ENCODE measurements around the gene ALLC.

The ALLC gene

DNA sequence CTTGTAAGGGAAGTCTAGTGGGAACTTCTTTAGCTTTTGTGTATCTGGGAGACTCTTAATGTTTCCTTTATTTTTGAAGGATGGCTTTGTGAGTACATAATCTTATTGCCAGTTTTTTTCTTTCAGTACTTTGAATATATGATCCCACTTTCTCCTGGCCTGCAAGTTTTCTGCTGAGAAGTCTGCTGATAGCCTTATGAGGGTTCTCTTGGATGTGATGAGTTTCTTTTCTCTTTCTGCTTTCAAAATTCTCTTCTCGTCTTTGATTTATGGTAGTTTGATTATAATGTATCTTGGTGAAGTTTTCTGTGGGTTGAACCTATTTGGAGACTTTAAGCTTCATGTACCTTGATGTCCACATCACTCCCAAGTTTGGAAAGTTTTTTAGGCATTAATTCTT is 35.0 kb upstream of the ALLC start:
- TF ChIP-seq, protein P1, sequence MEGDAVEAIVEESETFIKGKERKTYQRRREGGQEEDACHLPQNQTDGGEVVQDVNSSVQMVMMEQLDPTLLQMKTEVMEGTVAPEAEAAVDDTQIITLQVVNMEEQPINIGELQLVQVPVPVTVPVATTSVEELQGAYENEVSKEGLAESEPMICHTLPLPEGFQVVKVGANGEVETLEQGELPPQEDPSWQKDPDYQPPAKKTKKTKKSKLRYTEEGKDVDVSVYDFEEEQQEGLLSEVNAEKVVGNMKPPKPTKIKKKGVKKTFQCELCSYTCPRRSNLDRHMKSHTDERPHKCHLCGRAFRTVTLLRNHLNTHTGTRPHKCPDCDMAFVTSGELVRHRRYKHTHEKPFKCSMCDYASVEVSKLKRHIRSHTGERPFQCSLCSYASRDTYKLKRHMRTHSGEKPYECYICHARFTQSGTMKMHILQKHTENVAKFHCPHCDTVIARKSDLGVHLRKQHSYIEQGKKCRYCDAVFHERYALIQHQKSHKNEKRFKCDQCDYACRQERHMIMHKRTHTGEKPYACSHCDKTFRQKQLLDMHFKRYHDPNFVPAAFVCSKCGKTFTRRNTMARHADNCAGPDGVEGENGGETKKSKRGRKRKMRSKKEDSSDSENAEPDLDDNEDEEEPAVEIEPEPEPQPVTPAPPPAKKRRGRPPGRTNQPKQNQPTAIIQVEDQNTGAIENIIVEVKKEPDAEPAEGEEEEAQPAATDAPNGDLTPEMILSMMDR (conservative IDR thresholded peaks at IDR 0.05), result no peak
- TF ChIP-seq ZFX (IDR thresholded peaks at IDR 0.05), result no peak
- H3K27ac ChIP-seq, result no peak overlapping the region

DNA sequence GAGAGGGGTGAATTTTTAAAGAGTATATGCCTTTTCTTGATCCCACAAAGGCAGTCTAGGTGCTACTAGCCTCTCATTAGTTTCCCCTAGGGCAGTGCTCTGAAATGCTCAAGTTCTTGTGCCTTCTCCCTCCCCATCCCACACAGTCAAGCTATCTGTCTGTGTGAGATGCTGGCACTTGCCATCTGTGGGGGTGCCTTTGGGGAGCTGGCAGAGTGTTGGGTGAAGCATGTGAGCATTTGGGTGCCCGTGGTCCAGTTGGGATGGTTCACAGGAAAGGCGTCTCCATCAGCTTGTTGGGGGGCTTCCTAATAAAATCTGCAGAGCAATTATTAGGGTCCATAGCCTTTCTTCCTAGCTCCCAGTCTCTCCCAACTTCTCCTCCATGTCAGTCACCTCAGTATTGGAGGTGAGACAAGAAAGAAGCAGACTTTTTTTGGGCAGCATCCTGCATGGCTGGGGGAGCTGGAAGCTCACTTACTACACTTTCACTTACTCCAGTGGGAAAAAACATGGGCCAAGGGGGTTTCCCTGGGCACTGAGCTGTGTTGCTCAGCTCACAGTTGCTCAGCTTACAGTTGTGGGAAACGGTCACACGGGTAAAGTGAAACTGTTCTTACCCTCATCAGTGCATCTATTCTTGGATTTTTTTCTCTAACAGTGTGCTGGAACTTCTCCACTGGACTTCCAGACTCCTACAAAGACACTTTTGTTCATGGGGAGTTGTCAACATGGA is 33.8 kb upstream of the ALLC start:
- TF ChIP-seq, protein P1 (conservative IDR thresholded peaks at IDR 0.05), result no peak
- TF ChIP-seq ZFX (IDR thresholded peaks at IDR 0.05), result no peak
- H3K27ac ChIP-seq, result no peak overlapping the region

DNA sequence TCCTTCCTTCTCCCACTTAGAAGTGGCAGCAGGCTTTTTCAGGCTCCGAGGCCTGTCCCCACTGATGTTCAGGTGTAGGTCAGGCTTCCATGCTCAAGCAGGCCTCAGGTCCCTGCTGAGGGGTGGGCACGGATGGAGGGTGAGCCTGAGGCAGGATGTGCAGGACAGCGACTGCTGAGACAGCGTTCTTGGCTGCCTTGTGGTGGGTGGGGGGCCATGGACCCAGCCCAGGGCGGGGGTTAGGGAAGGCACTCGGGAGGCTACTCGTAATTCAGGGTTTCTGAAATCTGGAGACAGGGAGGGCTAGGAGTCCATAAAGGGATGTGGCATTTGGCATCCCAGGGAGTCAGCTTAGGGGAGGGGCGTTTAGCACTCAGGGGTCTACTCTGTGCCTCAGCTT is 32.8 kb upstream of the ALLC start:
- TF ChIP-seq, protein P1 (conservative IDR thresholded peaks at IDR 0.05), result no peak
- no peak for TF ChIP-seq ZFX (IDR thresholded peaks at IDR 0.05)

DNA sequence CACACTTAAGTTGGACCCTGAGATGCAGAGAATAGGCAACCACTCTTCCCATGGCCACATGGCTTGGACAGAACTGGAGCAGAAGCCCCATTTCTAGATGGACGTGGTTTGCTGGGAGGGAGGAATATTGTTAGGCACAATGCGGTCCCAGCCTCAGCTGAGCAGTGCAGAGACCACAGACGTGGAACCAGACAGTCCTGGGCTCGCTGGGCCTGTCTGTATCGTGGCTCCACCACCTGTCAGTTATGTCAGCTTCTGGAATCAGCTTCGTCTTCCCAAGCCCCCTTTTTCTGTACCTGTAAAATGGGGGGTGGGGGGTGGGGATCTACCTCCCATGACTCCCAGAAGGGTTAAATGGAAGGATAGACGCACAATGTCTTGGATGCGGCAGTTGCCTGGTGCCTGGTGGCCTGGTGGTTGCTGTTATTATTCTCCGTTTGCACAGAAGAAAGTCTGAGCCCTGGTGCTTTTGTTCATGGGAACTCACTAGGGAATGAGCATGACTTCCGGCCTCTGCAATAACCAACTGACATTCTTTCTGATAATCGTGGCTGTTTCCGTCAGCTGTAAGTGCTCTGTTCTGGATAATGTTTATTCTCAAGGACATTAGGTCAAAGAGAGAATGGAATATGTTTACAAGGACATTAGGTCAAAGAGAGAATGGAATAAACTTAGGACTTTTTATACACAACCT is 31.7 kb upstream of the ALLC start:
- TF ChIP-seq, protein P1 (conservative IDR thresholded peaks at IDR 0.05), result no peak
- TF ChIP-seq ZFX (IDR thresholded peaks at IDR 0.05), result no peak
- H3K27ac ChIP-seq, result no peak overlapping the region

More for the DNA sequence above, 32.8 kb upstream of the ALLC start:
- no peak overlapping the region for H3K27ac ChIP-seq

DNA sequence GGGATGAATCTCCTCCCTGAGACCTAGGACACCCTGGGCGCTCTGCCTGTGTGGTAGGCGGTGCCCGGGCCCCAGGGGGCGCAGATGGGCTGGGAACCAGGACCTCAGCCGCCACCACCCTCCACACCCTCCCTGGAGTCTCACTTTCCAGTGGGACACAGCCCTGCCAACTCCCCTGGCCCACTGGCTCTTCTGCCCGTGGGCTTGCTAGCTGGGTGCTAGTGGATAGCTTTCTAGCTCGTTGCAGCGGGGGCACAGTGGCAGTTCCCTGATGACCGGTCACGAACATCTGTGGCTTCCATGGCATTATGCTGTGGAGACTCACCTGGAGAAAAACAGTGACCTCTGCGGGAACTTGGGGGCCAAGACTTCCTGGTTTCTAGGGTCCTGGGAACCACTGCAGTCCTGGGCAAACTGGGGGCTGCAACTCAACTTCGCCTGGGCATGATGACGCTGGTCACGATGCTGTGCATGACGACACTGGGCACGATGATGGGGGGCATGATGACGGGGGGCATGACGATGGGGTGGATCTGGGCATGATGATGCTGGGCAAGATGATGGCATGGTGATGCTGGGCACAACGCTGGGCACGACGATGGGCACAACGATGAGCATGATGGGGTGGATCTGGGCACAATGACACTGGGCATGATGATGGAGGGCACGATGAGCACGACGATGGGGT is 31.0 kb upstream of the ALLC start:
- no peak overlapping the region for H3K27ac ChIP-seq
- TF ChIP-seq ZFX (IDR thresholded peaks at IDR 0.05), result no peak
- TF ChIP-seq, protein P1 (conservative IDR thresholded peaks at IDR 0.05), result no peak

DNA sequence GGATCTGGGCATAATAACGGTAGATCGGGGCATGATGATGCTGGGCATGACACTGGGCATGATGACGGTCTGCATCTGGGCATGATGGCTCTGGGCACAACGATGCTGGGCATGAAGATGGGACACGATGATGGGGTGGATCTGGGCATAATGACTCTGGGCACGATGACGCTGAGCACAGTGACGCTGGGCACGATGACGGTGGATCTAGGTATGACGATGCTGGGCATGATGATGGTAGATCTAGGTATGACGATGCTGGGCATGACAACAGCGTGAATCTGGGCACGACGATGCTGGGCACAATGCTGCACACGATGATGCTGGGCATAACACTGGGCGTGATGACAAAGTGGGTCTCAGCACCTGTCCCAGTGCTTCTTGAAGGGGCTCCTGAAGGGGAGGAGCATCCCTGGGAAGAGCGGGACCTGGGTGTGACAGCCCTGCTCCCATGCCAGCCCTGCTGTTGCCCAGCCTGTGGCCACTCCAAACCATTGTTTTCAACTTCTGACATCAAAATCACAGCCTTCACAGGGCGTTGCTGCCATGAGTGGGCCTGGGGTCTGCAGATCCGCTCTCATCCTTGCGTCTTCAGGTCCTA is 30.4 kb upstream of the ALLC start:
- H3K27ac ChIP-seq, result no peak overlapping the region
- no peak for TF ChIP-seq ZFX (IDR thresholded peaks at IDR 0.05)
- TF ChIP-seq, protein P1 (conservative IDR thresholded peaks at IDR 0.05), result no peak

Data from C4-2B (cell line).